Mesodermal cell (in vitro differentiated cells): ENCODE results near the gene PLPP7.

Experiments used
- H3K27ac ChIP-seq: 2 replicates; pipeline ENCODE4 v1.7.0; 2013; ENCODE audit warnings: mild to moderate bottlenecking, low read depth, low read length, moderate library complexity; ENCODE audit not compliant: severe bottlenecking
- H3K36me3 ChIP-seq: 2 replicates; pipeline ENCODE4 v1.7.1; 2013; ENCODE audit warnings: mild to moderate bottlenecking, low read length, moderate library complexity; ENCODE audit not compliant: control insufficient read depth, insufficient read depth
- H3K4me1 ChIP-seq: one replicate; pipeline ENCODE4 v1.7.1; 2013; ENCODE audit warnings: mild to moderate bottlenecking, low read length; ENCODE audit not compliant: insufficient read depth, control insufficient read depth, poor library complexity, severe bottlenecking
- H3K4me3 ChIP-seq: 2 replicates; pipeline ENCODE4 v1.7.0; 2013; ENCODE audit warnings: low read length, control low read depth, mild to moderate bottlenecking; ENCODE audit not compliant: insufficient read depth, poor library complexity, severe bottlenecking; ENCODE audit errors: extremely low read depth
- H3K9me3 ChIP-seq: 2 replicates; pipeline ENCODE4 v1.7.1; 2013; ENCODE audit warnings: mild to moderate bottlenecking, low read length, moderate library complexity; ENCODE audit not compliant: control insufficient read depth
- WGBS, 2 experiments: methylation state at CpG; one replicate each; pipeline ENCODE4 v1.1.5; 2013; ENCODE audit warnings: missing lambda C conversion rate in 2 of 2; ENCODE audit not compliant: insufficient coverage in 2 of 2; 5-methylcytosine and 5-hydroxymethylcytosine counted together

PLPP7 gene

DNA sequence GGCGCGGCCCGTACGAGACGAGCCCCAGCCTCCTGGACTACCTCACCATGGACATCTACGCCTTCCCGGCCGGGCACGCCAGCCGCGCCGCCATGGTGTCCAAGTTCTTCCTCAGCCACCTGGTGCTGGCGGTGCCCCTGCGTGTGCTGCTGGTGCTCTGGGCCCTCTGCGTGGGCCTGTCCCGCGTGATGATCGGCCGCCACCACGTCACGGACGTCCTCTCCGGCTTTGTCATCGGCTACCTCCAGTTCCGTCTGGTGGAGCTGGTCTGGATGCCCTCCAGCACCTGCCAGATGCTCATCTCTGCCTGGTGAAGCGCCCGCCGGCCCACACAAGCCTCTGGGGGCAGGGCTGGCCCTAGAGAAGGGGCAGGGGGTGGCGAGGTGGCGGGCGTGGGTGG is 18.5 kb downstream of the PLPP7 start:
- H3K4me3 ChIP-seq = no peak overlapping the region
- peaks cover 6% of the 10 kb centered on the region for H3K4me1 ChIP-seq
- H3K27ac ChIP-seq = no peak overlapping the region
- H3K9me3 ChIP-seq = no peaks in the 10 kb centered on the region
- no peaks in the 10 kb centered on the region for H3K36me3 ChIP-seq
- WGBS, 2 experiments = 92 to 96% methylated on average over 21 to 28 of the region's 31 CpGs

DNA sequence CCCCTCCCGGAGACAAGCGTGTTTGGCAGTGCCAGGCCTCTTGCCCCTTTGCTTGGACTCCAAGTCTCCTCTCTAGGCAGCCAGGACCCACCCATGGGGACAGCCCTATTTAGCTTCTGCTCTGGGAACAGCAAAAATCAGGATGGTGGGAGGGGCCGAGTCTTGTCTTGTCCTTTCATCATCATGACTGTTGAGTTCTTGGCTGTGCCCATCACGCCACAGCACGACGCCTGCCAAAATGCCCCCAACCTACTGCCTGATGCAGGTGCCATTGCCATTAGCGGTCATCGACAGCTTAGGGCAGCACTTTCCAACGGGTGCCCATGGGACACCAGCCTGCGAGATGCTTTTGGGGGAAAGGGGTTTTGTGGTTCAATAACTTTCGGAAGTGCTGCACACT is 18.9 kb downstream of the PLPP7 start:
- Histone ChIP-seq H3K36me3 (no peaks in the 10 kb centered on the region), H3K9me3 (no peaks in the 10 kb centered on the region), H3K4me1 (peaks cover 6% of the 10 kb centered on the region), H3K27ac (no peak overlapping the region), H3K4me3 (no peak overlapping the region)
- WGBS, 2 experiments = 93% methylated on average over 8 to 11 of the region's 11 CpGs

DNA sequence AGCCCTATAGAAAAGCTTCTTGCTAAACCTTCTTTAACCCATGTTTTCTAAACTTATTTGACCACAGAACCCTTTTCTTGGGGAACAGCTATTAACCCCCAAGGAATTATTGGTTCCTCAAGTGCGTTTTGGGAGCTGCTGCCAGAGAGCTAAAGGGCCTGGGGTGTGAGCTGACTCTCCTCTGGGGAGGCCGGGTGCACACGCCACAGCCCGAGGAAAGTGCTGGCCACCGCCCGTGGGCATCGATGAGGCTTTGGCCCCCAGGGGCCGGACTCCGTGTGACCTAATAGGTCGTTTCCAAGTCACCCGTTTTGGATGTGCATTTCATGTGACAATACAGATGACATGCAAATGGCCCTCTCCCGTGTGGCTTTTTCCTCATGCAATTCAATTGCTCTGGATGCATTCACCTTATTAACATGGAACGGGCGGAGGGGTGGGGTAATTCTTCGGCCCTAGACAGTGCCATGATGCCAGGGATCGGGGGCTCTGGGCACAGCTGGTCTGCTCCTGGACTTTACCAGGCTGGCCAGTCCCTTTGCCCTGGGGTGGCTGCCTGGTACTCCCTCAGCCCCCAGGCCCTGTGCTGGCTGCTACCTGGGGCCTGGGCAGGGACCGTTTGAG is 19.5 kb downstream of the PLPP7 start:
- H3K4me1 ChIP-seq = peaks cover 6% of the 10 kb centered on the region
- H3K27ac ChIP-seq = no peak overlapping the region
- H3K36me3 ChIP-seq = no peaks in the 10 kb centered on the region
- H3K4me3 ChIP-seq = no peak overlapping the region
- 91 to 93% methylated on average over 16 to 17 of the region's 17 CpGs for WGBS, 2 experiments
- H3K9me3 ChIP-seq = no peaks in the 10 kb centered on the region

DNA sequence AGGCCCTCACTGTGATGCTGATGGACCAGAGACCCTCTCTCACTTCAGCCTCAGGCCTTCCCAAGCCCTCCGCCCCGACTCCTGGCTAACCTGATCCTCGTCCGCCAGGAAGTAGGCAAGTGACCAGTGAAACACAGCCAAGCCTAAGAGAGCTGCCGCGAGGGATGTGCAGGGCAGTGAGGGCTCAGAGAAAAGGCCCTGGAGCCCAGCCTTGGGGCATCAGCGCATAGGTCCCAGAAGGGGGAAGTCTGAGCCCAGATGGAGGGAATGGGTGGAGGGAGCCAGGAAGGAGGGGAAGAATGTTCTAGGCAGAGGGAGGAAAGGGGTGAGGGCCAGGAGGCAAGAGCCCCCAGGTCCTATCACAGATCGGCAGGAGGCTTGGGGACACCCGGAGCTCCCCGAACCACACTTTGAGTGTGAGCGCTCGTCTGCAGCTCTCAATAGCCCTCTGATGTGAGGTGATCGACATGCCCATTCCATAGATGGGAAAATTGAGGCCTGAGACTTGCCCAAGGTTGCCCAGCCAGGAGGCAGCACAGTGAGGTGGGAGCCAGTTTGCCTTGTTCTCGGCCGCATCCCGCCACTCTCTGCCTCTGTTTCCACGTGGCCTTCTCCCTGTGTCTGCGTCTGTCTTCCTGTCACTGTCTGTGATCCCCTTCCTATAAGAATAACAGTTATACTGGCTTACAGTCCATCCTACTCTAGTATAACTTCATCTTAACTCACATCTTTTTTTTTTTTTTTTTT is 20.2 kb downstream of the PLPP7 start:
- H3K36me3 ChIP-seq = no peaks in the 10 kb centered on the region
- 87 to 88% methylated on average over 15 to 17 of the region's 18 CpGs for WGBS, 2 experiments
- no peak overlapping the region for H3K4me3 ChIP-seq

DNA sequence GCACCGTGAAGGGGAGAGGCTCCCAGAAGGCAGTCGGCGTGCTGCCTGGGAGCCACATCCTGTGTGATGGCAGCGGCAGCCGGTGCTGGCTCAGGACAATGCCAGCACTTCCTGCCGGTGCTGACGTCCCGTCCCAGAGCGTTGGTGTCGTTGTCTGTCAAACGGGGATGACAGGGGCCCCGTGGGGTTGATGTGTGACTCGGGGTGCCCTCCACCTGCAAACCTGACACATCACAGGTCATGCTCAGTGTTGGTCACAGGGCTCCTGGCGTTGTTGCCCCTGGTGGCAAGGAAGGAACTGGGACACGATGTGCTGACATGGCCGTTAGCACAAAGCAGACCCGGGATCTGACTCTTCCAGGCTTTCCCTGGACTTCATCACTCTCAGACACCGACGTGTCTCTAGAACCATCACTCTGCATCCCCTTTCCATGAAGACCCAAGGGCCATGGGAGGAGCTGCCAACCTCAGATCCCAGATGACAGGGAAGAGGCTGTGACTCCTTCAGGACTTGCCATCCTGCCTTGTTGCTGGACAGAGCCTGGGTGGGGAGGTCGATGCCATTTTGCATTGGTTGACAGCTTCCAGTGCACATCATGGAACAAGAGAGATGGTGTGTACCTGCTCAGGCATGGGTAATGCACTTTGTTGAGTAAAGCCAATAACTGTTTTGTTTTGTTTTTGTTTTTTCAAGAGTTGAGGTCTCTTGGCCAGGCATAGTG is 21.5 kb downstream of the PLPP7 start:
- no peak overlapping the region for H3K27ac ChIP-seq
- no peaks in the 10 kb centered on the region for H3K9me3 ChIP-seq
- H3K4me1 ChIP-seq = no peaks in the 10 kb centered on the region
- H3K36me3 ChIP-seq = no peaks in the 10 kb centered on the region
- no peak overlapping the region for H3K4me3 ChIP-seq
- 64% methylated on average over 20 of the region's 20 CpGs for WGBS, 2 experiments

More for the DNA sequence above, 20.2 kb downstream of the PLPP7 start:
- H3K9me3 ChIP-seq = no peaks in the 10 kb centered on the region
- no peak overlapping the region for H3K27ac ChIP-seq
- H3K4me1 ChIP-seq = peaks cover 5% of the 10 kb centered on the region

DNA sequence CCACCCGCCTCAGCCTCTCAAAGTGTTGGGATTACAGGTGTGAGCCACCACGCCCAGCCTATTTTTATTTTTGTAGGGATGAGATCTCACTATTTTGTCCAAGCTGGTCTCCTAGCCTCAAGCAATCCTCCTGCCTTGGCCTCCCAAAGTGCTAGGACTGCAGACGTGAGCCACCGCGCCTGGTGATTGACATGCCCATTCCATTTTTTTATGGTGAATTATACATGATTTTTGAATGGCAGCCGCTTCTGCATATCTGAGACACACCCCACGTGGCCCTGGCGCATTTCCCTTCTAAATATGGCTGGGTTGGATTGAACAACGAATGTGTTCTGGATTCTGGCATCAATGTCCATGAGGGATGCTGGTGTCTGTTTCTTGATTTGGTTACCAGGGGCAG is 22.7 kb downstream of the PLPP7 start:
- Histone ChIP-seq H3K27ac (no peak overlapping the region), H3K4me1 (no peaks in the 10 kb centered on the region), H3K9me3 (no peaks in the 10 kb centered on the region), H3K36me3 (no peaks in the 10 kb centered on the region), H3K4me3 (no peak overlapping the region)
- 89 to 93% methylated on average over 5 to 8 of the region's 9 CpGs for WGBS, 2 experiments

DNA sequence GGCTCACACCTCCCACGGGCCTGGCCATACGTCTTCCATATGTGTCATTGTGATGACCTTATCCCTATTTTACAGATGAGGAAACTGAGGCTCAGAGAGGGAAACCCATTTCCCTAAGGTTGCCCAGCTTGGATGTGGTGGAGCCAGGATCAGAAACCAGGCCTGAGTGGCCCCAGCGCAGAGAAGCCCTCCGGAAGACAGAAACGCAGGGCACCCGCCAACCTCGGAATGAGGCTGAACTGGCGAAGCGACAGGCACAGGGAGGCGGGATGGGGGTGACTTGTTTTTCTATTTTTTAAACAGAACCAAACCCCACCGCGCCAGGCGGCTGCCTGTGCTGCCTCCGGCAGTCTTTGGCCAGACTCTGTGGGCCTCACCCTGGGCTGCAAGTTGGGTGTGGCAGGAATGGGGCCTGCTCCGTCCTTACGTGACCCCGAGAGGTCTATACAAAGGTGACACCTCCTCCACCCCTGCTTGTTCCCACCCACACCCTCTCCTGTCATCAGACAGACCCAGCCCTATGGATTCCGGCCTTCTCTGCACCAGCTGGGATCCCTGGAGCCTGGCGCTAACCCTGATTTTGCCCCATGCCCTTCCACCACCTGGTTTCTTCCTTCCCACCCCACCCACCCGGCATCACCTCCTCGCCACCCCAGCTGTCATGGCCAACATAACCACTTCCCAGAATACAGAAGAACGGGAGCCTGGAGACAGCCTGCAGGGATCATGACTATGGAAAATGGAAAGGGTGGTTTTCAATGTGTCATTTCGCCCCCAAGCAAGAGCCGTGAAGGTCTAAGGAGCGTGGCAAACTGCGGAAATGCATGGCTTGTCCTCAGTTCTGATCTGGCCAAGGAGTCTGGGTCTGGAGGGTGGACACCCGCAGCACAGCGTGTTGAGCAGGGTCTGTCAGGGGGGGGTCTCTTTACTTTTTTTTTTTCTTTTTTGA is 23.6 kb downstream of the PLPP7 start:
- Histone ChIP-seq H3K27ac (no peak overlapping the region), H3K36me3 (no peaks in the 10 kb centered on the region), H3K4me1 (no peaks in the 10 kb centered on the region), H3K9me3 (no peaks in the 10 kb centered on the region), H3K4me3 (no peak overlapping the region)
- 89 to 96% methylated on average over 22 of the region's 28 CpGs for WGBS, 2 experiments

DNA sequence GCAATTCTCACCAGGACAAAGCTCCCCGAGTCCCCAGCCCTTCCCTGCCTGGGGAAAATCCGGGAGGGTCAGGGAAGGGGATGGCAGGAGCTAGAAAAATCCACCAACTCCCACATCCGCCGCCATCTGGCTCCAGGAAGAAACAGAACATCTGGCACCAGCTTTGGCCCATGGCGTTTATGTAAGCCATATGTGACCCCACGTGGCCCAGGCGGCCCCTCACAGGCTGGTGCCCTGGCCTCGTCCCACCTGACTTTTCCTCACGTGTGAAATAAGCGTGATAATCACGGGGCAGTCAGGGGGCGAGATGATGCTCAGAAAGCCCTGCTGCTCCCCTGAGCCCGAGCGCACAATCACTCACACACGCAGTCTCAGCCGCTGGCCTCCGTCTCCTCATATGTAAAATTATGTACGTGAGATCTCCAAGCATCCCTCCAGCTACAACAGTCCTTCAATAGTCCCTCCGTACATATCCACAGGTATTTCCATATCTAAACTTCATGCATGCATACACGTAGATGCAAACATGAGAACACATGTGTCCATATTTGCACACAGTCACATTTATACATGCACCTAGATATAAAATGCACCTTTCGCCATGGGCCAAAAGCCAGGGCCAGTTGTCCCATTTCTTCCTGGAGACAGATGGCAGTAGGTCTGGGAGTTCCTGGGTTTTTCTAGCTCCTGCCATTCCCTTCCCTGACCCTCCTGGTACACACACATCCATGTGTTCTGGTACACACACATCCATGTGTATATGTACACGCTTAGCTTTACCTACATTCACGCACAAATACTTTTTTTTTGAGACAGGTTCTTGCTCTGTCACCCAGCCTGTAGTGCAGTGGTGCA is 28.9 kb downstream of the PLPP7 start:
- Histone ChIP-seq H3K4me3 (no peak overlapping the region), H3K27ac (no peak overlapping the region), H3K36me3 (no peaks in the 10 kb centered on the region), H3K4me1 (no peaks in the 10 kb centered on the region), H3K9me3 (no peaks in the 10 kb centered on the region)
- WGBS, 2 experiments = 95 to 96% methylated on average over 21 of the region's 23 CpGs

DNA sequence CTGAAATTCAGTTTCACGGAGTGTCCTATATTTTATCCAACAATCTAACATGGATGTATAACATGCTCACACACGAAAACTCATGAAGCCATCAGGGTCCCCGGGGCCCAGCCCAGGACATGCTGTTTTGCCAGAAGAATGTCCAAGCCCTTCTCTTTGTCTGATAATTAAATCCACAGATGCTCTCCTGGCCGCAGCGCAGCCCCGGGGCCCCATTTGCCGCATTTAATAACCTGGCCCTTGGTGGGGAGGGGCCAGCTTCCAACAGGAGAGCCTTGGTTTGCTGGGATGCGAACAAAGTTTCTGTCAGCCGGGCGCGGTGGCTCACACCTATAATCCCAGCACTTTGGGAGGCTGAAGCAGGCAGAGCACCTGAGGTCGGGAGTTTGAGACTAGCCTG is 30.0 kb downstream of the PLPP7 start:
- no peak overlapping the region for H3K4me3 ChIP-seq

More for the DNA sequence above, 30.0 kb downstream of the PLPP7 start:
- Histone ChIP-seq H3K4me1 (no peaks in the 10 kb centered on the region), H3K27ac (no peak overlapping the region), H3K9me3 (no peaks in the 10 kb centered on the region), H3K36me3 (no peaks in the 10 kb centered on the region)
- WGBS, 2 experiments = 76 to 97% methylated on average over 5 to 10 of the region's 12 CpGs
